Astrocyte of the spinal cord (primary cell): ENCODE measurements around the gene SNX9.
"Not testable (repeated sequence)": the region's sequence is repeated elsewhere in the genome, so short reads cannot be mapped to it uniquely, and the experiment has no call there.

Source experiments
- DNase-seq: peaks from one replicate; pipeline ENCODE4 v3.0.0; 2011; ENCODE audit warnings: low read depth, low spot score
- H3K4me3 ChIP-seq: 2 replicates; pipeline ENCODE4 v1.5.1; 2011; ENCODE audit warnings: low read depth, mild to moderate bottlenecking, low read length, moderate library complexity
- CTCF ChIP-seq: IDR thresholded peaks from 2 replicates; pipeline ENCODE4 v1.5.1; 2012; ENCODE audit warnings: low read depth, mild to moderate bottlenecking, low read length, inconsistent platforms
- in situ Hi-C: cut with HindIII; loops from 2 replicates; pipeline ENCODE4 v1.10.0; 2017; ENCODE audit warnings: low sequenced_read_pairs

The SNX9 gene

GRCh38 chr6:157849288-157850017 is 26.4 kb downstream of the SNX9 start:
- no peak for DNase-seq
- in situ Hi-C loops = no loop called here

DNA sequence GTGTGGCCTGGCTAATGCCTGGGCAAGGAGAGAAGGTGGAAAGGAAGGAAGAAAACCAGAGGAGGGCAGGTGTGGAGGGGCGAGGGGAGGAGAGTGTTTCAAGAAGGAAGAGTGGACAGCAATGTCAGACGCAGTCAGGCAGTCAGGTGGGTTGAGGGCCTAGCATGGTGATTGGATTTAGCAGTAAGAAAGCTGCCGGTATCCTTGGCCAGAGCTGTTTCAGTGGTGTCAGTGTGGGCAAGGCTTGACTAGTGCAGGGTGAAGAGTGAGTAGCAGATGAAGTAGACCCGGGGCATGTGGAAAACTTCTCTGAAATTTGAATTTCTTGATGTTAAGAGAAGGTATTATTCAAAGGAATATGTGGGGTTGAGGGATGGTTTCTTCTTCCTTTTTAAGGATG is 27.0 kb downstream of the SNX9 start:
- TF ChIP-seq CTCF = no peak
- in situ Hi-C loops = no loop called here
- no peak overlapping the region for H3K4me3 ChIP-seq
- no peak for DNase-seq

More at GRCh38 chr6:157849288-157850017, 26.4 kb downstream of the SNX9 start:
- no peak for TF ChIP-seq CTCF
- no peak overlapping the region for H3K4me3 ChIP-seq

- DNase-seq = no peak
Observed at GRCh38 chr6:157853018-157853805, 30.2 kb downstream of the SNX9 start.

DNA sequence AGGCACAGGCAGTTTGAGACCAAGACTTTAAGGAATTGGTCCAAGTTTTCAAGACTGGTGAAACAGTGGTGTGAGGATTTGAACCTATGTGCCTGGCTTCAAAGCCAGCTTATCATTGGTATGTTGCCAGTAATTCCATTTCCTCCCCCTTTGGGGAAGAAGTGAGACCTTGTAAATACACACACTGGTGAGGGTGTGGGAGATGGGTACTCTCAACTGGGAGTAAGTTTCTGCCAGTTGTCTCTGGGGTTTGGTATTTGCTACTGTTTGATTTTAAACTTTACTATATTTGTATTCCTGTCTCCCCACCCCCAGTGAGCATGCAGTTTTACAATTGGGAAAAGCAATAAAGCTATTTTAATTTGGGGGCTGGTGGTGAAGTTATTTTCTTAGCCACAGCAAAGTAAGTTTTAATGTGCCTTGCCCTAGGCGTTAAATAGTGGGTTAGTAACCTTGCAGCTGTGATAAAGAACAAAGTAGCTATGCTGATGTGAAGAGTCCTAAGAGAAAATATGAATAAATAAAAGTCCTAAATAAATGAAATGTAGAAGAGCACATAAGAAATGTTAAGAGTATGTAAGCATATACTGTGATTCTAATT is 31.0 kb downstream of the SNX9 start:
- no peak for DNase-seq
- H3K4me3 ChIP-seq = no peak overlapping the region
- no peak for TF ChIP-seq CTCF
- in situ Hi-C loops = no loop called here

More at GRCh38 chr6:157853018-157853805, 30.2 kb downstream of the SNX9 start:
- no peak overlapping the region for H3K4me3 ChIP-seq
- in situ Hi-C loops = no loop called here
- no peak for TF ChIP-seq CTCF

GRCh38 chr6:157855325-157855724 is 32.3 kb downstream of the SNX9 start:
- in situ Hi-C loops = no loop called here
- H3K4me3 ChIP-seq = no peak overlapping the region
- no peak for TF ChIP-seq CTCF
- DNase-seq = no peak

DNA sequence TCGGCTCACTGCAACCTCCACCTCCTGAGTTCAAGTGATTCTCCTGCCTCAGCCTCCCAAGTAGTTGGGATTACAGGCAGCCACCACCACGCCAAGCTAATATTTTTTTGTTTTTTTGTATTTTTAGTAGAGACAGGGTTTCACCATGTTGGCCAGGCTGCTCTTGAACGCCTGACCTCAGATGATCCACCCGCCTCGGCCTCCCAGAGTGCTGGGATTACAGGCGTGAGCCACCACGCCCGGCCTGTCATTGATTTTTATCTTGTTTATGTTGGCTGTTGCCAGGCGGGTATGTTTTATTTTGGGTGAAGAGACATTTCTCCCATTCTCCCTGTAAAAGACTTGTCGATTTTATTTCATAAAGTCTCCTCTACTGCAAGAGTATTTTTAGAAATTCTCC is 32.8 kb downstream of the SNX9 start:
- in situ Hi-C loops, DNase-seq, H3K4me3 ChIP-seq: not testable (repeated sequence)

- in situ Hi-C loops, DNase-seq, H3K4me3 ChIP-seq: not testable (repeated sequence)
Observed at GRCh38 chr6:157858664-157859063, 35.6 kb downstream of the SNX9 start.
